ENCODE measurements around the gene TEX19.

DNA sequence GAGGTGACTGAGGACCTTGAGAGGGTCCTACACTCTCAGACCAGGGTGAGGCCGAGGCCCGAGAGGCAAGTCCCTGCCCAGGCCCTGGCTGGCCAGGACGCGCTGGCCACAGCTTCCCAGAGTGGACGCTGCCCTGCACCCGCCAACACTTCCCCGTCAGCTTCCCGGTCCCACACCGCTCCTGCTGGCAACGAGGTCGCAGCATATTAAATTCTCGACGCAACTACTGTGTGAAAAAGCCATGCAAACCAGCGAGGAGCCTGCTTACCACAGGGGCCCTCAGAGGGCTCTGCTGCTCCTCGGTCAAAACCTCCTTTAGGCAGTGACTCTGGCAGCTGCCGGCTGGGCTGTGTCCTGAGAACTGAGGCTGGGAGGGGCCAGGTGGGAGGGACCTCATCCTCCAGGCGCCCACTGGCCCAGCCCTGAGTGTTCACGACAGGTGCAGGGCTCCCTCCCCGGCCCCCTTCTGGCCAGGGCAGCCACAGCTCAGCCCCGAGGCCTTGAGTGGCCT is 2.1 kb upstream of the TEX19 start:
- TF ChIP-seq, protein P1, sequence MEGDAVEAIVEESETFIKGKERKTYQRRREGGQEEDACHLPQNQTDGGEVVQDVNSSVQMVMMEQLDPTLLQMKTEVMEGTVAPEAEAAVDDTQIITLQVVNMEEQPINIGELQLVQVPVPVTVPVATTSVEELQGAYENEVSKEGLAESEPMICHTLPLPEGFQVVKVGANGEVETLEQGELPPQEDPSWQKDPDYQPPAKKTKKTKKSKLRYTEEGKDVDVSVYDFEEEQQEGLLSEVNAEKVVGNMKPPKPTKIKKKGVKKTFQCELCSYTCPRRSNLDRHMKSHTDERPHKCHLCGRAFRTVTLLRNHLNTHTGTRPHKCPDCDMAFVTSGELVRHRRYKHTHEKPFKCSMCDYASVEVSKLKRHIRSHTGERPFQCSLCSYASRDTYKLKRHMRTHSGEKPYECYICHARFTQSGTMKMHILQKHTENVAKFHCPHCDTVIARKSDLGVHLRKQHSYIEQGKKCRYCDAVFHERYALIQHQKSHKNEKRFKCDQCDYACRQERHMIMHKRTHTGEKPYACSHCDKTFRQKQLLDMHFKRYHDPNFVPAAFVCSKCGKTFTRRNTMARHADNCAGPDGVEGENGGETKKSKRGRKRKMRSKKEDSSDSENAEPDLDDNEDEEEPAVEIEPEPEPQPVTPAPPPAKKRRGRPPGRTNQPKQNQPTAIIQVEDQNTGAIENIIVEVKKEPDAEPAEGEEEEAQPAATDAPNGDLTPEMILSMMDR (conservative IDR thresholded peaks at IDR 0.05; ENCODE audit: low read length): no peak
- no peak for TF ChIP-seq EZH2phosphoT487 (IDR thresholded peaks at IDR 0.05; ENCODE audit: borderline replicate concordance, low read depth, low read length)

Data from OCI-LY7 (cell line).